Activated gamma-delta T cell treated with Interleukin-2 at 50 U/mL for 16 hours (primary cell): ENCODE results near the gene IGF2BP3.

Source experiments
- DNase-seq: peaks from one replicate; pipeline ENCODE4 v3.0.0-alpha.2; 2020

IGF2BP3 gene

DNA sequence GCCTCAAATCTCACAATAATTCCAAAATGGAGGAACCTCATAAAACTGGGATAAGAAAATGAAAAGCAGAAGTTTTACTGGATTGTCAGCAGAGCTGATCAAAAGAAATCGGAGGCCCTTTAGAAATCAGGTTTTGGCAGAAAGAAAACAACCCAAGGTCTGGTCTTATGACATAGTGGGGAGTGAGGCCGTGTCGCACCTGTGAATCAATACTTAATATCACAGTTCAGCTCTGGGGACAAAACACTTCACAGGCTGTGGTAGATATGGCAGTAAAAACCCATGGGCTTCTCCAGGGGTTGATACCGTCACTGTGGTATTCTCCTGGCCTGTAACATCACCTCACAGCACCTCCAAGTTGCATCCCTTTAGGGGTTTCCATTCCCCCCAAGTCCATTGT lies 177.7 kb downstream of the IGF2BP3 start:
- no peak for DNase-seq

- no peak for DNase-seq
Observed at GRCh38 chr7:23291957-23292560, 178.2 kb downstream of the IGF2BP3 start.

- no peak for DNase-seq
Observed at GRCh38 chr7:23290993-23291392, 179.3 kb downstream of the IGF2BP3 start.

DNA sequence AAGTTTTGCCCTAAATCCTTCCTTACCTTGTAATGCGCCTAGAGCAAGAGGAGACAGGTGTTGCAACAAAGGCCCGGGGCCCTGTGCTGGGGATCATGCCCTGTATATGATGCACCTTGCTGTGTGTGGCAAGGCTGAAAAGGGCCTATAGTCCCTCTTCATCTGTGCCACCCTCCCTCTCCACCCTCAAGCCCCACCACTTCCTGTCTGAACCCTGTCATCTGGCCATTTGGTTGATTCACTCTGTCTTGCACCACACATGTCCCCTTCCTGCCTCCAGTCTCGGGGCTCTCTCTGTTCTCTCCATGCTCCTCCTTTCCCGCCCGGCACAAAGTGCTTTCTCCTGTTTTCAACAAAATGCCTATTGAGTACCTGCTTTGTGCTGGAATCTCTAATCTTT lies 182.7 kb downstream of the IGF2BP3 start:
- DNase-seq: no peak

- DNase-seq: no peak
Observed at GRCh38 chr7:23285657-23286646, 184.3 kb downstream of the IGF2BP3 start.

DNA sequence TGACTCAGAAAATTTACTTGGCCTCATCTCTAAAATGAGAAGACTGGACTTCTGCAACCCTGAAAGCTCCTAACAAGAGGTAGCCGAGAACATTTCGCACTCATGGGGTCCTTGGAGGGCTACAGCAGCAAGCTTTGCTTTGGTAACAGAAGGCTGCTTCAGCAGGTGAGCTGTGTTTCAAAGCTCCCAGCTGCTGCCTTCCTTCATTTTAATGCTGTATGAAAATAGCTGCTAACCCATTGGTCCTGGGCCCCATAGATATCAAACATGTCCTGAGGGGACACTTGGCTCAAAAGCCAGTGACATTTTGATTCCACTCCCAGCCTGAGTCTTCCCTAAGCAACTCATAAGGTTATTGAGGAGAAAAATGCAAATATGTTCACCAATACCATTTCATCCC lies 185.4 kb downstream of the IGF2BP3 start:
- no peak for DNase-seq

DNA sequence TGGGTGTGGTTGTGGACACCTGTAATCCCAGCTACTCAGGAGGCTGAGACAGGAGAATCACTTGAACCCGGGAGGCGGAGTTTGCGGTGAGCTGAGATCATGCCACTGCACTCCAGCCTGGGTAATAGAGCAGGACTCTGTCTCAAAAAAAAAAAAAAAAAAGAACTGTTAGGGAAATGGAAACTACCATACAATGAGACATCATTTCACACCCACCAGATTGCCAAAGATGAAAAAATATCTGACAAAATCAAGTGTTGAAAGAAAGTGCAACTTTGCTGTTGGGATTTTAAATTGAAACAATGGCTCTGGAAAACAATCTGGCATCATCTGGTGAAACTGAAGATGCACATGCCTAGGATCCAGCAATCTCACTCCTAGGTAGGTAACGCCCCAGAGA lies 187.2 kb downstream of the IGF2BP3 start:
- DNase-seq: no peak

DNA sequence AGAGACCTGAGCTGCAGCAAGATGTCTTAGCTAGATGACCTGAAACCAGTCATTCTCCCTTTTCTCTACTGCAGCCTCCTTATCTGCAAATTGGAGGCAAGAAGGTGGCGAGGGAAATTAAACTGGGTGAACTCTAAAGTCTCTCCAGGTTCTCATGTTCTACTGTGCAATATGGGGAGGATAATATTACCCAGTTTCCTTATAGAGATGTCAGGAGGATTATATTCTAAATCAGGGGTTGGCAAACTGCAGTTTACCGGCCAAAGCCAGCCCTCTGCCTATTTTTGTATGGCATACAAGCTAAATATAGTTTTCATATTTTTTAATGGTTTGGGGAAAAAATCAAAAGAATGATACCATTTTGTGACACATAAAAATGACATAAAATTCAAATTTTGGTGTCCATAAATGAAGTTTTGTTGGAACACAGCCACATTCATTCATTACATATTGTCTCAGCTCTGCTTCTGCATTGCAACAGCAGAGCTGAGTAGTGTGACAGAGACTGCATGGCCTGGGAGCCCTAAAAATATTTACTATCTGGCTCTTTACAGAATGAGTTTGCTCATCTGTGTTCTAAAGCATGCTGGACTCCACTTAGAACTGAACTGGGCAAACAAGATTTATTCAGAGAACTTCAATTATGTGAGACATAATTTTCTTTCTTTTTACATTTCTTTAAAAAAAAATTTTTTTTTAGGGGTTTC lies 190.3 kb downstream of the IGF2BP3 start:
- no peak for DNase-seq

DNA sequence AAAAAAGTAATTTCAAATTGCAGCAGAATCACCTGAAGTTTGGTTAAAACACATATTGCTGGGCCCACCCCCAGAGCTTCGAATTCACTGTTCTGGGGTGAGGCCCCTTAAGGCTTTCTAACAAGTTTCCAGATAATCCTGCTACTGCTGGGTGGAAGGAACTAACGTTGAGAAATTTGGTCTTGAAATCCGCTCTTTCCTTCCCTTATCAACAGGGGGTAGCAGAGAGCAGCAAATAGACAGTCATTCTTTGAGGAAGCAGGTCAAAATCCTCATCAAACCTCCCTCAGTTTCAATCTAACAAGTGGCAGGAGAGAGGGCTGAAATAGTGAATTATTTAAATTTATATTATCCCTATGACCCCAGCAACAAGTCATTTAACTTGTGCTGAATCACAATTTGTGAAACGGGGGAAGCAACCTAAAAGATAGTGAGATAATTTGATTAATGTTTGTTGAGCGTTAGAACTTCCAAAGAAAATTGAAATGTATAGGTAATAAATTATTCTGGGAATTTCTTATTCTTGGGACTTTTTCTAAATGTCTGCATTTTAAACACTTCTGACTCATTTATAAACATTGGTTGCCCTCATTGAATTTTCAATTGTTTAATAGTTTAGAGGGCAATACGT lies 192.8 kb downstream of the IGF2BP3 start:
- peak; percentile 34 for DNase-seq

GRCh38 chr7:23276947-23277346 lies 193.3 kb downstream of the IGF2BP3 start:
- no peak for DNase-seq

- no peak for DNase-seq
Observed at GRCh38 chr7:23276376-23276775, 193.9 kb downstream of the IGF2BP3 start.

GRCh38 chr7:23275912-23276311 lies 194.4 kb downstream of the IGF2BP3 start:
- no peak for DNase-seq

- peak; percentile 88 for DNase-seq
Observed at GRCh38 chr7:23273141-23273599, 197.1 kb downstream of the IGF2BP3 start.

DNA sequence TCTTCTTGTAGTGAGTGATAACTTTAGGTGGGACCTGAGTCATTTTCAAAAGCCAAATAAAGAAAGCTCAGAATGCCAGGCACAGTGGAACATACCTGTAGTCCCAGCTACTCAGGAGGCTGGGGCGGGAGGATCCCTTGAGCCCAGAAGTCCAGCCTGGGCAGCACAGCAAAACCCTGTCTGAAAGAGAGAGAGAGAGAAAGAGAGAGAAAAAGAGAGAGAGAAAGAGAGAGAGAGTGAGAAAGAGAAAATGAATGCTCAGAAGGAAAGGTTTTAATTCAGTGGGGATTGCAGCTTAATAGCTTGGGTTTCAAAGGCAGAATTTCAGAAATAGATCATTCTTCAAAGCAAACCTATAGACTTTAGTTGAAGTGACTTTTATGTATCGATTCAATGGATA lies 198.0 kb downstream of the IGF2BP3 start:
- no peak for DNase-seq

DNA sequence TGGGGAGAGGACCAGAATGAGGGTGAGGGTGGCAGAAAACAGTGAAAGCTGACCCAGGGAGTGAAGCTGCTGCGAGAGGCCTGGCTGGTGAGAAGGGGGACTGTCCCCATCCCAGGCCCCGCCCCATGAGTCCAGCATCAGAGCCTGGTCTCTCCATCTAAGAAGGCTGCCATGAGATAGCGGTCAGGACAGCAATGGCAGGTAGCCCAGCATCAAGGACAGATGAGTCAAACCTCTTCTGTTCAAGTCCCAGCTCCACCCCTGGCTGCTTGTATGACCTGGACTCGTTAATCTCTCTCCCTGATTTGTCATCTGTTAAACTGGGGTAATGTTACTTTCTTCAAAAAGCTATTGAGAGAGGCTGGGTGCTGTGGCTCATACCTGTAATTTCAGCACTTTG lies 201.5 kb downstream of the IGF2BP3 start:
- DNase-seq: no peak

DNA sequence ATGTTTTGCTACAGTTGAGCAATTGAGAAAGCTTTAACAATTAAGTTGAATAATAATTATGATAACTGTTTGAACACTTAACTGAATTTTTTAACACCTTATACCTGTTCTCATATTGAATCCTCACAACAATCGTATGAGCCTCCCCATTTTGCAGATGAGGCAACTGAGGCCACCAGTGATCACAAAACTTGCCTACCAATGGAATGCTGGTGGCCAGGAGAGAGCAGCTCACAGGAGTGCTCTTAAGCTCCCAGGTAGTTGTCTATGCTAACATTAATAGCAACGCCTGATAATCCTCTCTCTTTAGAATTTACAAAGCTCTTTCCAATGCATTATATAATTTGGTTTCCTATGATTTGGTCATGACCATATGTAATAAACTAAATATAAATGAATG lies 202.1 kb downstream of the IGF2BP3 start:
- no peak for DNase-seq

- no peak for DNase-seq
Observed at GRCh38 chr7:23267357-23267756, 202.9 kb downstream of the IGF2BP3 start.

DNA sequence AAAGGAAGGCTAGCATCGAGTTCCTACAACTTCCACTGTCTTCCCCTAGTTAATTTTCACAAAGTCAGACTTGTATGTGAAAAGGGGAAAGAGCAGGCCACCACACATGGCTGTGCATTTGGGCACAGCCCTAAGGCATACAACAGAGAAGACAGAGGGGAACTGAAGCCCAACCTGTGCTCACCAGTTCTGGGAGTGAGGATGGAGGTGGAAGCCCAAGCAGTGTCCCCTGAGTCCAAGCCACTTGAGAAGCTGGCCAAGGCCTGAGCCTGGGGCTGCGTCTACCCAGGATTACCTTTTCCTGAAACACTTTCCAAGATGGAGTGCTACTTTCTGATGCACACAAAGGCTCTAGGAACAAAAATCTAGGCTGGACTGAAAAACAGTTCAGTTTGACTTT lies 203.4 kb downstream of the IGF2BP3 start:
- DNase-seq: no peak

DNA sequence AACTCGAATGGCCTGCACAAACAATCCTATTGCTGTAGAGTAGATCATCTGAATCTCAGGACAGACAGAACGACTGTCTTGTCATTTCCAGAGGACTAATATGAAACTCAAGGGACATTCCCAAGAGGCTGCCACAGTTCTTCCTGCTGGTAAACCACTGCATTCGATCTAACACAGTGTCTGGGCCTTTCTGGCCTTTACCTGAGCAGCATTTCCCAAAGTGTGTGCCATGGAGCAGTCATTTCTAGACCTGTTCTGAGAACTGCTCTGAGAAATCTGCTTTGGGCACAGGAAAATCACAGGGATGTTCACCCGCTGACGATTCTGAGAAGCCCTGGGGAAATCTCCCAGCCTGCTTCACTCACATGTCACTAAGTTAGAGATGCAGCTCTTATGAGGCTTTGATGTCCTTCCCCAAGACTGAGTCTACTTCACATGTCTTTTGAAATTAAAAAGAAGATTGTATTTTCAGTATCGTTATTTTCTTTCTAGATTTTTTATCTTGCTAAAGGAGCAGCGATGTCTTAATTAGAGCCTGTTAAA lies 205.3 kb downstream of the IGF2BP3 start:
- no peak for DNase-seq

DNA sequence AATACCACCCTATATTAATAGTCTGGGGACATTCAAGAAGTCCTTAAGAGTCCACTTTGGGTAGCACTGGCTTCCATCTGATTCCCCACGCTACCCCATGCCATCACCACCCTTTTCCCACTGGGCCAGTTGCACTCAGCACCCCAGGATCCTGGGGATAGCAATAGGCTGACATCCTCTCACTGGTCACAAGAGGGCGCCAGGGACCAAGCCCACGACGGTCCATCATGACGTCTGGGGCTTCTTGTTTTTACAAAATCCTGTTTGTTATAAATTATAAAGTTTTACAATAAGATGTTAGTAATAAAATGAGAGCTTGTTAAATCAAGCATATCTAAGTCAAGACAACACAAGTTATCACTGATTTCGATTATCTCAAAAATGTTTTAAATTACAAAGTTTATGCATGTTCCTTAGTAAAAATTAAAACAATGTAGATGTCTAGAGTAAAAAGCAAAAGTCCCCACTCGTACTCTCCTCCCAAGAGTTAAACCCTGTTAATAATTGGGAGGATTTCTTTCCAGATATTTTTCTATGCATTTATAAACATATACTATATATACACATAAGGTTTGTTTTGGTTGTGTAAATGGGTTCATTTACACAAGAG lies 208.3 kb downstream of the IGF2BP3 start:
- peak; percentile 43 for DNase-seq

DNA sequence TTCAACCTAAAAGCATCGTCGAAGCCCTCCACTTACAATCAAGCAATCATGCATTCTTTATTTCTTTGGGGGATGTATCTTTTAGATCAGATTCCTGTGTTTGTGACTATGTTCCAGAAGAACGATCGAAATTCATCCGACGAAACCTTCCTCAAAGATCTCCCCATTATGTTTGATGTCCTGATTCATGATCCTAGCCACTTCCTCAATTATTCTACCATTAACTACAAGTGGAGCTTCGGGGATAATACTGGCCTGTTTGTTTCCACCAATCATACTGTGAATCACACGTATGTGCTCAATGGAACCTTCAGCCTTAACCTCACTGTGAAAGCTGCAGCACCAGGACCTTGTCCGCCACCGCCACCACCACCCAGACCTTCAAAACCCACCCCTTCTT lies 209.9 kb downstream of the IGF2BP3 start:
- no peak for DNase-seq
